ENCODE data around the gene SCAMP3. TPM values are rescaled to one million over a fixed set of nuclear protein-coding genes. Genes with fewer than 3 reads are reported as not detected.

The SCAMP3 gene
- polyA plus RNA-seq (2013) = 71.1 and 75.0 TPM in 2 replicates

- WGBS (ENCODE audit: extremely low coverage, insufficient coverage, insufficient read length) = no CpG with 5 or more reads among the region's 47 CpGs
- H2BK120ac ChIP-seq (ENCODE audit: insufficient read depth, low read length, poor library complexity) = peak within 1 kb of the TSS; percentile 29
- H3K23ac ChIP-seq (ENCODE audit: low read length) = no peak within 1 kb of the TSS
- H3K36me3 ChIP-seq (ENCODE audit: control insufficient read depth in 1 of 2, insufficient read depth in 2 of 2, low read length in 2 of 2) = peaks cover 38 to 48% of the 10 kb centered on the region in 2 experiments
- peak within 1 kb of the TSS; percentile 70 for H3K27ac ChIP-seq (ENCODE audit: low read depth, low read length)
- H3K9ac ChIP-seq (ENCODE audit: low read length) = peak within 1 kb of the TSS; percentile 80
- peaks cover 7% of the 10 kb centered on the region for H3K79me2 ChIP-seq (ENCODE audit: control insufficient read depth, insufficient read depth, low read length, poor library complexity)
- peak within 1 kb of the TSS; percentile 65 for H2AFZ ChIP-seq (ENCODE audit: insufficient read depth, low read length, poor library complexity)
- H3K4me1 ChIP-seq (ENCODE audit: control insufficient read depth in 1 of 2, insufficient read depth in 2 of 2, low read length in 2 of 2) = peaks cover 5 to 9% of the 10 kb centered on the region in 2 experiments
- H4K12ac ChIP-seq (ENCODE audit: low read depth, low read length) = peak within 1 kb of the TSS; percentile 65
- H3K27me3 ChIP-seq (ENCODE audit: insufficient read depth, low read length) = no peaks in the 10 kb centered on the region
- peak within 1 kb of the TSS; percentile 78 for H4K8ac ChIP-seq (ENCODE audit: low read depth, low read length)
- DNase-seq = peak; percentile 97
- peak within 1 kb of the TSS; percentile 86 for H3K4me2 ChIP-seq (ENCODE audit: low read length)
- H4K91ac ChIP-seq (ENCODE audit: low read depth, low read length) = peak within 1 kb of the TSS; percentile 58
- H3K79me1 ChIP-seq (ENCODE audit: low read length) = peaks cover 5% of the 10 kb centered on the region
- peak within 1 kb of the TSS; percentile 80 for H3K4me3 ChIP-seq (ENCODE audit: low read depth, low read length)
- H2AK5ac ChIP-seq (ENCODE audit: low read length) = peak within 1 kb of the TSS; percentile 77
- H2BK5ac ChIP-seq (ENCODE audit: low read depth, low read length, poor library complexity) = peak within 1 kb of the TSS; percentile 66
- H3K18ac ChIP-seq (ENCODE audit: low read length) = peak within 1 kb of the TSS; percentile 33
- H2BK12ac ChIP-seq (ENCODE audit: low read length) = no peak within 1 kb of the TSS
- peak within 1 kb of the TSS; percentile 47 for H3K14ac ChIP-seq (ENCODE audit: low read length)
- H3K4ac ChIP-seq (ENCODE audit: low read depth, low read length) = peak within 1 kb of the TSS; percentile 76
- no peaks in the 10 kb centered on the region for H3K9me3 ChIP-seq (ENCODE audit: insufficient read depth, low read depth, low read length)
Measured at GRCh38 chr1:155261852-155262673, at the start of gene SCAMP3. Gene SCAMP3, minus strand, starts transcription at chr1:155262360. Its CDS starts 209 bp downstream, at chr1:155262151.

DNA sequence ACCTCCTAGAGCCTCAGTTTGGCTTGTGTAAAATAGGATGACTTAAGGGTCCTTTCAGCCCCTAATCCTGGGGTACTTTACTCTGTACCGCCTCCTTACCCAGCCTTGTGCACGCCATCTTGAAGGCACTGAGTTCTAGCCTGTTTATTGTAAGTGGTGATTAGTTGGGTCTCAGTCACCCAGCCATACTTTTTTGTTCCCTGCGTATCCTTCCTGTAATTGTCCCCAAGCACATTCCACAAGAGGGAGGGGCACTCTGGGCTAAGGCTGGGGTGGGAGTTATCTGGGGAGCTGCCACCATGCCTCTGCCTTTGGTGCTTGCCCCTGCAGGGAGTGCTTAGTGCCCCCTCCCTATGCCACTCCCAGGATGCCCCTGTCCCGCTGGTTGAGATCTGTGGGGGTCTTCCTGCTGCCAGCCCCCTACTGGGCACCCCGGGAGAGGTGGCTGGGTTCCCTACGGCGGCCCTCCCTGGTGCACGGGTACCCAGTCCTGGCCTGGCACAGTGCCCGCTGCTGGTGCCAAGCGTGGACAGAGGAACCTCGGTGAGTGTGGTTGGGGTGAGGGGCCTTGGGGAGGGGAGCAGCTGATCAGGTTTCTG is 47.4 kb upstream of the SCAMP3 start:
- Histone ChIP-seq H2AFZ (ENCODE audit: insufficient read depth, low read length, poor library complexity) (peak overlapping the region; percentile 33), H3K4me1 (ENCODE audit: control insufficient read depth in 1 of 2, insufficient read depth in 2 of 2, low read length in 2 of 2) (peaks cover 19 to 26% of the 10 kb centered on the region in 2 experiments), H2BK5ac (ENCODE audit: low read depth, low read length, poor library complexity) (peak overlapping the region; percentile 92), H3K36me3 (ENCODE audit: control insufficient read depth in 1 of 2, insufficient read depth in 2 of 2, low read length in 2 of 2) (peaks cover 19 to 23% of the 10 kb centered on the region in 2 experiments), H2AK5ac (ENCODE audit: low read length) (peak overlapping the region; percentile 93), H2BK12ac (ENCODE audit: low read length) (peak overlapping the region; percentile 21), H3K9ac (ENCODE audit: low read length) (peak overlapping the region; percentile 97), H4K8ac (ENCODE audit: low read depth, low read length) (peak overlapping the region; percentile 90), H3K4ac (ENCODE audit: low read depth, low read length) (peak overlapping the region; percentile 97), H3K9me3 (ENCODE audit: insufficient read depth, low read depth, low read length) (no peaks in the 10 kb centered on the region), H4K91ac (ENCODE audit: low read depth, low read length) (peak overlapping the region; percentile 94), H3K27ac (ENCODE audit: low read depth, low read length) (peak overlapping the region; percentile 85), H3K18ac (ENCODE audit: low read length) (peak overlapping the region; percentile 87), H3K4me3 (ENCODE audit: low read depth, low read length) (peak overlapping the region; percentile 92), H3K79me1 (ENCODE audit: low read length) (peaks cover 18% of the 10 kb centered on the region), H3K14ac (ENCODE audit: low read length) (peak overlapping the region; percentile 93), H3K23ac (ENCODE audit: low read length) (peak overlapping the region; percentile 11), H2BK120ac (ENCODE audit: insufficient read depth, low read length, poor library complexity) (peak overlapping the region; percentile 98), H3K27me3 (ENCODE audit: insufficient read depth, low read length) (no peaks in the 10 kb centered on the region), H4K12ac (ENCODE audit: low read depth, low read length) (peak overlapping the region; percentile 85), H3K4me2 (ENCODE audit: low read length) (peak overlapping the region; percentile 86), H3K79me2 (ENCODE audit: control insufficient read depth, insufficient read depth, low read length, poor library complexity) (peaks cover 10% of the 10 kb centered on the region)
- DNase-seq = peak in 1 of 2 donors; percentile 17
- WGBS (ENCODE audit: extremely low coverage, insufficient coverage, insufficient read length) = no CpG with 5 or more reads among the region's 11 CpGs

GRCh38 chr1:155308493-155309422 is 46.6 kb upstream of the SCAMP3 start, which contains the start of gene FDPS:
Gene FDPS, plus strand, starts transcription at chr1:155308866. Its CDS starts 924 bp downstream, at chr1:155309790.
- Histone ChIP-seq H3K9ac (ENCODE audit: low read length) (peak within 1 kb of the TSS; percentile 97), H3K4me1 (ENCODE audit: control insufficient read depth in 1 of 2, insufficient read depth in 2 of 2, low read length in 2 of 2) (peaks cover 19 to 26% of the 10 kb centered on the region in 2 experiments)
- WGBS (ENCODE audit: extremely low coverage, insufficient coverage, insufficient read length) = no CpG with 5 or more reads among the region's 51 CpGs

More at GRCh38 chr1:155308493-155309422, 46.6 kb upstream of the SCAMP3 start, which contains the start of gene FDPS:
- Histone ChIP-seq H2BK12ac (ENCODE audit: low read length) (peak within 1 kb of the TSS; percentile 54), H3K27ac (ENCODE audit: low read depth, low read length) (peak within 1 kb of the TSS; percentile 97), H3K18ac (ENCODE audit: low read length) (peak within 1 kb of the TSS; percentile 87), H3K9me3 (ENCODE audit: insufficient read depth, low read depth, low read length) (no peaks in the 10 kb centered on the region), H3K36me3 (ENCODE audit: control insufficient read depth in 1 of 2, insufficient read depth in 2 of 2, low read length in 2 of 2) (peaks cover 14 to 18% of the 10 kb centered on the region in 2 experiments), H4K8ac (ENCODE audit: low read depth, low read length) (peak within 1 kb of the TSS; percentile 90), H3K4ac (ENCODE audit: low read depth, low read length) (peak within 1 kb of the TSS; percentile 97), H3K23ac (ENCODE audit: low read length) (peak within 1 kb of the TSS; percentile 11), H4K91ac (ENCODE audit: low read depth, low read length) (peak within 1 kb of the TSS; percentile 94), H2BK120ac (ENCODE audit: insufficient read depth, low read length, poor library complexity) (peak within 1 kb of the TSS; percentile 98), H4K12ac (ENCODE audit: low read depth, low read length) (peak within 1 kb of the TSS; percentile 85), H2AFZ (ENCODE audit: insufficient read depth, low read length, poor library complexity) (peak within 1 kb of the TSS; percentile 35), H3K79me2 (ENCODE audit: control insufficient read depth, insufficient read depth, low read length, poor library complexity) (peaks cover 10% of the 10 kb centered on the region), H3K79me1 (ENCODE audit: low read length) (peaks cover 18% of the 10 kb centered on the region), H3K4me3 (ENCODE audit: low read depth, low read length) (peak within 1 kb of the TSS; percentile 92), H3K14ac (ENCODE audit: low read length) (peak within 1 kb of the TSS; percentile 93), H2AK5ac (ENCODE audit: low read length) (peak within 1 kb of the TSS; percentile 93), H3K4me2 (ENCODE audit: low read length) (peak within 1 kb of the TSS; percentile 86), H3K27me3 (ENCODE audit: insufficient read depth, low read length) (no peaks in the 10 kb centered on the region), H2BK5ac (ENCODE audit: low read depth, low read length, poor library complexity) (peak within 1 kb of the TSS; percentile 92)
- DNase-seq = peak; percentile 99 to 100

Data from trophoblast cell (in vitro differentiated cells and primary cell).